Panc1 (cell line): Measurements from ENCODE around the gene LMAN1L. TPM values are rescaled to one million over a fixed set of nuclear protein-coding genes. Genes with fewer than 3 reads are reported as not detected.

Experiments used
- ATAC-seq: fragments of 200-7000 bp; cut with Tn5 transposase; 2 replicates; pipeline ENCODE4 v1.9.1; 2020; ENCODE audit warnings: mild to moderate bottlenecking, moderate library complexity
- BruUV-seq: library from RNA; stranded (reverse); fragments of 400-500 nt; replicated peaks from 2 replicates; lab custom pipeline; 2021; lab: Mats Ljungman, UMichigan
- CTCF ChIA-PET: fragments of 300-600 bp; sonication (Branson Sonifier 250); formaldehyde crosslinking; loops from one replicate; lab custom pipeline; 2022; ENCODE audit warnings: antibody characterized with exemption; lab: Charles Lee
- POLR2A ChIA-PET: fragments of 300-600 bp; sonication (Branson Sonifier 250); formaldehyde crosslinking; loops from one replicate; lab custom pipeline; 2022; ENCODE audit warnings: antibody characterized with exemption; lab: Charles Lee
- DNase-seq: peaks from one replicate; pipeline ENCODE4 v3.0.0-alpha.2; 2010; ENCODE audit warnings: low read depth, low spot score
- H3K27ac ChIP-seq: 2 replicates; pipeline ENCODE4 v1.5.1; 2011; ENCODE audit warnings: mild to moderate bottlenecking, low read length, inconsistent platforms
- H3K27me3 ChIP-seq: fragments of 200-500 bp; sonication (Bioruptor generic); 2 replicates; pipeline ENCODE4 v1.6.0; 2014; ENCODE audit warnings: low read length, inconsistent platforms; ENCODE audit not compliant: control insufficient read depth, insufficient read depth
- H3K36me3 ChIP-seq: fragments of 200-500 bp; sonication (Bioruptor generic); 2 replicates; pipeline ENCODE4 v1.5.1; 2014; ENCODE audit warnings: inconsistent platforms, mild to moderate bottlenecking, low read length, moderate library complexity; ENCODE audit not compliant: control insufficient read depth, insufficient read depth
- H3K4me1 ChIP-seq: 2 replicates; pipeline ENCODE4 v1.5.1; 2011; ENCODE audit warnings: inconsistent platforms, mild to moderate bottlenecking, low read length, moderate library complexity; ENCODE audit not compliant: control insufficient read depth, insufficient read depth
- H3K4me3 ChIP-seq, 2 experiments: 2 replicates each; pipeline ENCODE4 v1.5.1; 2011 to 2012; ENCODE audit warnings: low read depth in 2 of 2, low read length in 2 of 2, mild to moderate bottlenecking in 2 of 2, inconsistent platforms in 1 of 2, moderate library complexity in 1 of 2
- H3K9me3 ChIP-seq: fragments of 200-500 bp; sonication (Bioruptor generic); 2 replicates; pipeline ENCODE4 v1.5.1; 2014; ENCODE audit warnings: low read depth, mild to moderate bottlenecking, inconsistent platforms, low read length, moderate library complexity; ENCODE audit not compliant: control insufficient read depth, insufficient read depth
- POLR2AphosphoS5 ChIP-seq: IDR thresholded peaks from 2 replicates; pipeline ENCODE4 v1.6.1; 2012; ENCODE audit warnings: mild to moderate bottlenecking, low read depth, low read length, moderate library complexity
- SIN3A ChIP-seq: IDR thresholded peaks from 2 replicates; pipeline ENCODE4 v1.6.1; 2012; ENCODE audit warnings: low read depth, mild to moderate bottlenecking, low read length, moderate library complexity, borderline replicate concordance; ENCODE audit not compliant: insufficient read depth
- TCF7L2 ChIP-seq: IDR thresholded peaks from 2 replicates; pipeline ENCODE4 v1.6.1; 2011; ENCODE audit warnings: mild to moderate bottlenecking, low read depth, low read length, inconsistent platforms
- in situ Hi-C: cut with HindIII; loops from 2 replicates; pipeline ENCODE4 v1.10.0; 2016; ENCODE audit warnings: low sequenced_read_pairs, low pct_unique_long_range_greater_than_20kb
- intact Hi-C: fragments of 100-400 bp; cut with micrococcal nuclease; formaldehyde crosslinking; loops from one replicate; pipeline ENCODE4 v1.10.0; 2022; ENCODE audit not compliant: unreplicated experiment
- total RNA-seq: library from RNA; stranded (reverse); gene quantifications from one replicate; pipeline ENCODE4 v1.2.1, GENCODE V29; 2021; ENCODE audit not compliant: unreplicated experiment
- TF ChIP-seq, protein P1 (sequence below): fragments of 450-650 bp; IDR thresholded peaks from 2 replicates; pipeline ENCODE4 v1.5.1; 2017; ENCODE audit warnings: mild to moderate bottlenecking
- TF ChIP-seq, protein P2 (sequence below), 2 experiments: IDR thresholded peaks; 2 replicates each; pipeline ENCODE4 v1.6.1; 2011 to 2012; ENCODE audit warnings: low read depth in 2 of 2, control low read depth in 1 of 2, low read length in 1 of 2, mild to moderate bottlenecking in 1 of 2, moderate library complexity in 1 of 2; ENCODE audit not compliant: insufficient read depth in 1 of 2

LMAN1L gene
- total RNA-seq, 1 experiment from 2014 or later: not detected

DNA sequence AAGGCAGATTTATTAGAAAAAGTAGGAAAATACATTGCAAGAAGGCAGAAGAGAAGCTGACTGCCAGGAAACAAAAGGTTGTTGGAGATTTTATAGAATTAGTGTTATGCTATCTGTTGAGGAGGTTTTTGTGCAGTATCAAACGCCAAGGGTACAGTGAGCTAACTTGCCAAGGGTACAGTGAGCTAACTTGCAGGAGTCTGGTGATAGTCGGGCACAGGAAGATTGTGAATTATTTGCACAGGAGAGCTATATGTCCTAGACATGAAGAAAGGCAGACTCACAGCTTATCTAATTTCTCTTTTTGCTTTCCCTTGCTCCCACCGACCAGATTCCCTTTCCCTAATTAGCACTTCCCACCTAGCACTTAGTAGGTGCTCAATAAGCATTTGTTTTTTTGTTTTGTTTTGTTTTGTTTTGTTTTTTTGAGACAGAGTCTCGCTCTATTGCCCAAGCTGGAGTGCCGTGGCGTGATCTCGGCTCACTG, 33.4 kb upstream of the LMAN1L start:
- H3K4me1 ChIP-seq: peaks cover 38% of the 10 kb centered on the region
- H3K27ac ChIP-seq: no peak overlapping the region
- TF ChIP-seq, protein P1, sequence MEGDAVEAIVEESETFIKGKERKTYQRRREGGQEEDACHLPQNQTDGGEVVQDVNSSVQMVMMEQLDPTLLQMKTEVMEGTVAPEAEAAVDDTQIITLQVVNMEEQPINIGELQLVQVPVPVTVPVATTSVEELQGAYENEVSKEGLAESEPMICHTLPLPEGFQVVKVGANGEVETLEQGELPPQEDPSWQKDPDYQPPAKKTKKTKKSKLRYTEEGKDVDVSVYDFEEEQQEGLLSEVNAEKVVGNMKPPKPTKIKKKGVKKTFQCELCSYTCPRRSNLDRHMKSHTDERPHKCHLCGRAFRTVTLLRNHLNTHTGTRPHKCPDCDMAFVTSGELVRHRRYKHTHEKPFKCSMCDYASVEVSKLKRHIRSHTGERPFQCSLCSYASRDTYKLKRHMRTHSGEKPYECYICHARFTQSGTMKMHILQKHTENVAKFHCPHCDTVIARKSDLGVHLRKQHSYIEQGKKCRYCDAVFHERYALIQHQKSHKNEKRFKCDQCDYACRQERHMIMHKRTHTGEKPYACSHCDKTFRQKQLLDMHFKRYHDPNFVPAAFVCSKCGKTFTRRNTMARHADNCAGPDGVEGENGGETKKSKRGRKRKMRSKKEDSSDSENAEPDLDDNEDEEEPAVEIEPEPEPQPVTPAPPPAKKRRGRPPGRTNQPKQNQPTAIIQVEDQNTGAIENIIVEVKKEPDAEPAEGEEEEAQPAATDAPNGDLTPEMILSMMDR: no peak
- TF ChIP-seq TCF7L2 (no peak), POLR2AphosphoS5 (no peak), SIN3A (no peak)
- TF ChIP-seq, protein P2, sequence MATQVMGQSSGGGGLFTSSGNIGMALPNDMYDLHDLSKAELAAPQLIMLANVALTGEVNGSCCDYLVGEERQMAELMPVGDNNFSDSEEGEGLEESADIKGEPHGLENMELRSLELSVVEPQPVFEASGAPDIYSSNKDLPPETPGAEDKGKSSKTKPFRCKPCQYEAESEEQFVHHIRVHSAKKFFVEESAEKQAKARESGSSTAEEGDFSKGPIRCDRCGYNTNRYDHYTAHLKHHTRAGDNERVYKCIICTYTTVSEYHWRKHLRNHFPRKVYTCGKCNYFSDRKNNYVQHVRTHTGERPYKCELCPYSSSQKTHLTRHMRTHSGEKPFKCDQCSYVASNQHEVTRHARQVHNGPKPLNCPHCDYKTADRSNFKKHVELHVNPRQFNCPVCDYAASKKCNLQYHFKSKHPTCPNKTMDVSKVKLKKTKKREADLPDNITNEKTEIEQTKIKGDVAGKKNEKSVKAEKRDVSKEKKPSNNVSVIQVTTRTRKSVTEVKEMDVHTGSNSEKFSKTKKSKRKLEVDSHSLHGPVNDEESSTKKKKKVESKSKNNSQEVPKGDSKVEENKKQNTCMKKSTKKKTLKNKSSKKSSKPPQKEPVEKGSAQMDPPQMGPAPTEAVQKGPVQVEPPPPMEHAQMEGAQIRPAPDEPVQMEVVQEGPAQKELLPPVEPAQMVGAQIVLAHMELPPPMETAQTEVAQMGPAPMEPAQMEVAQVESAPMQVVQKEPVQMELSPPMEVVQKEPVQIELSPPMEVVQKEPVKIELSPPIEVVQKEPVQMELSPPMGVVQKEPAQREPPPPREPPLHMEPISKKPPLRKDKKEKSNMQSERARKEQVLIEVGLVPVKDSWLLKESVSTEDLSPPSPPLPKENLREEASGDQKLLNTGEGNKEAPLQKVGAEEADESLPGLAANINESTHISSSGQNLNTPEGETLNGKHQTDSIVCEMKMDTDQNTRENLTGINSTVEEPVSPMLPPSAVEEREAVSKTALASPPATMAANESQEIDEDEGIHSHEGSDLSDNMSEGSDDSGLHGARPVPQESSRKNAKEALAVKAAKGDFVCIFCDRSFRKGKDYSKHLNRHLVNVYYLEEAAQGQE (IDR thresholded peaks at IDR 0.05; ENCODE audit: insufficient read depth in 1 of 2, low read depth in 2 of 2, low read length in 1 of 2): no peak
- in situ Hi-C loops: no loop called here
- ChIA-PET CTCF (interaction anchor here (0.6 to 1.1 kb wide), 3 partner anchors 10 to 63 kb away, joined by 5 to 6 read pairs (median 6); no protein-coding TSS in a partner anchor), POLR2A (no interaction called here)
- intact Hi-C loops: loop anchor here (10.0 kb wide), 2 partner anchors 56 to 176 kb away; partner anchors contain the start of gene RPP25
- peaks cover 3% of the 10 kb centered on the region; the same call in 1 of the 2 replicates for H3K36me3 ChIP-seq
- no TSS peak for BruUV-seq
- H3K9me3 ChIP-seq: no peaks in the 10 kb centered on the region
- no peak for ATAC-seq
- no peak overlapping the region for H3K4me3 ChIP-seq
- no peaks in the 10 kb centered on the region for H3K27me3 ChIP-seq
- no peak for DNase-seq

DNA sequence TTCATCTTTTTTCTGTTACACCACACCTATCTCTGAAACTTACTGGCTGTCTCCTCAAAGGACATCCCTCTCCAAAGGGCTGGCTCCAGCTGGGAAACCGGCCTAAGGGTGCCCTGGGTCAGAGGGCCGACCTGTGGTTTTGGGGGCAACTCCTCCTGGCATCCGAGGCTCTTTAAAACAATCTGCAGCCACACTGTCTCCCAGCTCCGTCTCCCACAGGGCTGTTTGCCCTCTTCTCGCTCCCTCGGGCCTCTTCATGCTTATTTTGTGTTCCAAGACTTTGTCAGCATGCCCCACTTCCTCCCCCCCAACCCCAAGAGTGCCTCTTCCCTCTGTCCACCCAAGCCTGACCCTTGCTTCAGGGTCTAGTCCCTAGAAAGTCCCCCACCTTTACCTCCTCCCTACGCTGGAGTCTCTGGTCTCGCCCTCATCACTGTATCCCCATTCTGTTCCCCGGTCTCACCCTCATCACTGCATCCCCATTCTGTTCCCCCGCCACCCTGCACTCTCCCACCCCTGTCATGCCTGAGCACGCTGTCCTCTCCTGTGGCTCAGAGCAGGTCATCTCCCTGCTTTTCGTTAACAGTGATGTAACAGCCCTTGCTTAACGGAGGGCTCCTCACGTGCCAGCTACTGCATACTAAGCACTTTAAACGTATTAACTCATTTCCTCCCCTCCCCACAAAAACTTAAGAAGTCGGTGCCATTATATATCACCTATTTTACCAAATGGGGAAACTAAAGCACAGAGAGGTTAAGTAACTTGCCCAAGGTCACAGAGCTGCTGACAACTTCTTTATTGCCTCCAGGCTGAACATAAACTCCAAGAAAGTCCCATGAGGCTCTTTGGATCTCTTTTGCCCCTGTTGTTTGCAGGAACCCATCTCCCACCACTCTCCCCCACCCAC, 31.9 kb upstream of the LMAN1L start:
- Histone ChIP-seq H3K4me1 (peaks cover 43% of the 10 kb centered on the region), H3K27ac (peak overlapping the region; percentile 61; the same call in 1 of the 2 replicates), H3K9me3 (no peaks in the 10 kb centered on the region), H3K36me3 (peaks cover 3% of the 10 kb centered on the region; the same call in 1 of the 2 replicates), H3K4me3 (peak overlapping the region in 1 of 2 experiments; percentile 56; a peak in 2 of 4 replicates), H3K27me3 (no peaks in the 10 kb centered on the region)
- DNase-seq: no peak
- intact Hi-C loops: no loop called here
- CTCF ChIA-PET: interaction anchor here (0.5 to 2.0 kb wide), 4 partner anchors 10 to 85 kb away, joined by 3 to 10 read pairs (median 4); no protein-coding TSS in a partner anchor
- POLR2A ChIA-PET: no interaction called here
- ATAC-seq: no peak
- BruUV-seq: no TSS peak
- TF ChIP-seq, protein P2 (IDR thresholded peaks at IDR 0.05; ENCODE audit: insufficient read depth in 1 of 2, low read depth in 2 of 2, low read length in 1 of 2): no peak
- TF ChIP-seq POLR2AphosphoS5 (no peak), SIN3A (no peak), TCF7L2 (no peak)
- TF ChIP-seq, protein P1: no peak
- in situ Hi-C loops: no loop called here
